Lung (tissue), 12 donors: ENCODE measurements around the gene PAK1. TPM values are rescaled to one million over a fixed set of nuclear protein-coding genes. Genes with fewer than 3 reads are reported as not detected.

Experiments used
- ATAC-seq: fragments of 200-7000 bp; cut with Tn5 transposase; one replicate; pipeline ENCODE4 v1.9.1; 2020; ENCODE audit warnings: moderate number of reproducible peaks; ENCODE audit not compliant: insufficient read depth, low FRiP score
- DNase-seq, 3 donors: peaks; one replicate each; pipeline ENCODE4 v3.0.0-alpha.2; 2013 to 2017
- H3K27ac ChIP-seq, 2 donors: one replicate each; pipeline ENCODE4 v1.5.1; 2013; ENCODE audit warnings: mild to moderate bottlenecking in 2 of 2, moderate library complexity in 2 of 2, control low read depth in 1 of 2, inconsistent platforms in 1 of 2, low read depth in 1 of 2, low read length in 1 of 2
- H3K27me3 ChIP-seq, 3 donors: one replicate each; pipeline ENCODE4 v1.5.1; 2013; ENCODE audit warnings: low read length in 2 of 3; ENCODE audit not compliant: control insufficient read depth in 3 of 3, insufficient read depth in 3 of 3
- H3K36me3 ChIP-seq, 4 donors: one replicate each; pipeline ENCODE4 v1.5.1; 2013; ENCODE audit warnings: low read length in 4 of 4, mild to moderate bottlenecking in 1 of 4, moderate library complexity in 1 of 4; ENCODE audit not compliant: control insufficient read depth in 4 of 4, insufficient read depth in 4 of 4
- H3K4me1 ChIP-seq, 5 donors: one replicate each; pipeline ENCODE4 v1.5.1; 2013; ENCODE audit warnings: low read length in 5 of 5, mild to moderate bottlenecking in 2 of 5, moderate library complexity in 1 of 5; ENCODE audit not compliant: control insufficient read depth in 5 of 5, insufficient read depth in 5 of 5
- H3K4me3 ChIP-seq: one replicate; pipeline ENCODE4 v1.5.1; 2013; ENCODE audit warnings: mild to moderate bottlenecking, control low read depth, moderate library complexity
- H3K9ac ChIP-seq, 2 donors: one replicate each; pipeline ENCODE4 v1.5.1; 2013; ENCODE audit warnings: low read length in 2 of 2, control low read depth in 1 of 2; ENCODE audit not compliant: insufficient read depth in 1 of 2
- H3K9me3 ChIP-seq, 4 donors: one replicate each; pipeline ENCODE4 v1.5.1; 2013; ENCODE audit warnings: low read length in 3 of 4, mild to moderate bottlenecking in 1 of 4, moderate library complexity in 1 of 4; ENCODE audit not compliant: control insufficient read depth in 4 of 4, insufficient read depth in 3 of 4
- WGBS, 2 donors: extraction: QIAGEN DNeasy Blood & Tissue Kit; methylation state at CpG; one replicate each; pipeline ENCODE4 v1.1.7; 2013; 5-methylcytosine and 5-hydroxymethylcytosine counted together
- polyA plus RNA-seq, 2 donors: library from polyadenylated mRNA; stranded (reverse); fragments of 200-250 nt; gene quantifications; one replicate each; pipeline ENCODE4 v1.2.1, GENCODE V29; 2013
- total RNA-seq, 2 donors: library from RNA; depleted of rRNA in 1 of 2; stranded (reverse); fragments of >200 nt in 1 of 2; gene quantifications; one replicate each; pipeline ENCODE4 v1.2.1, GENCODE V29; 2014 to 2021
- TF ChIP-seq, protein P1 (sequence below): IDR thresholded peaks from 2 replicates; pipeline ENCODE4 v1.5.1; 2012; ENCODE audit warnings: mild to moderate bottlenecking; ENCODE audit errors: control extremely low read depth, extremely low read depth
- donor health status: control.
- donor health status: control.
- donor health status: Bipolar disorder and iron deficiency.
- donor health status: healthy.
- donor health status: DM: yes; HTN: yes; CAD: no.

PAK1 gene
- total and polyA plus RNA-seq, 4 donors = 8.4 to 70.6 (median 29.8) TPM

DNA sequence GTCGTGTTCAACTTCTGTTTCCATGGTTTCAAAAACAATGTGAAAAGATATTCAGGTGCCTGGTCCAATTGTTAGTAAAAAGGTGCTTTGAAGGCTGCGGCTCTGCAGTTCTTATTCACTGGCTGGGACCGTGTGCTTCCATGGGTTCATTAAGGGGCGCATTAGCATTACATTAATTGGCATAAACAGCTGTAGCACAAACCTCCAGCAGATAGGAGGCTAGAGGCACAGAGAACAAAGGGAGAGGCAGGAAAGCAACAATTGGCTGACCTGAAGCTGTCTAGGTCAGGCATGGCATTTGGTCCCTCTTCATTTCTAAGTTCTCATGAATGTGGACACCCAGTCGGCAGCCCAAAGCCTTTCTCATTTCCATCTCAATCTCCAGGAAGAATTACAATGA, 16.6 kb downstream of the PAK1 start:
- Histone ChIP-seq H3K9me3 (no peaks in the 10 kb centered on the region), H3K27ac (no peak overlapping the region), H3K4me1 (peaks cover 0 to 4% (median 0%) of the 10 kb centered on the region in 5 donors), H3K9ac (no peak overlapping the region), H3K4me3 (no peak overlapping the region), H3K36me3 (no peaks in the 10 kb centered on the region), H3K27me3 (no peaks in the 10 kb centered on the region)
- WGBS, 2 donors = 68 to 70% methylated on average over 5 of the region's 5 CpGs
- TF ChIP-seq, protein P1, sequence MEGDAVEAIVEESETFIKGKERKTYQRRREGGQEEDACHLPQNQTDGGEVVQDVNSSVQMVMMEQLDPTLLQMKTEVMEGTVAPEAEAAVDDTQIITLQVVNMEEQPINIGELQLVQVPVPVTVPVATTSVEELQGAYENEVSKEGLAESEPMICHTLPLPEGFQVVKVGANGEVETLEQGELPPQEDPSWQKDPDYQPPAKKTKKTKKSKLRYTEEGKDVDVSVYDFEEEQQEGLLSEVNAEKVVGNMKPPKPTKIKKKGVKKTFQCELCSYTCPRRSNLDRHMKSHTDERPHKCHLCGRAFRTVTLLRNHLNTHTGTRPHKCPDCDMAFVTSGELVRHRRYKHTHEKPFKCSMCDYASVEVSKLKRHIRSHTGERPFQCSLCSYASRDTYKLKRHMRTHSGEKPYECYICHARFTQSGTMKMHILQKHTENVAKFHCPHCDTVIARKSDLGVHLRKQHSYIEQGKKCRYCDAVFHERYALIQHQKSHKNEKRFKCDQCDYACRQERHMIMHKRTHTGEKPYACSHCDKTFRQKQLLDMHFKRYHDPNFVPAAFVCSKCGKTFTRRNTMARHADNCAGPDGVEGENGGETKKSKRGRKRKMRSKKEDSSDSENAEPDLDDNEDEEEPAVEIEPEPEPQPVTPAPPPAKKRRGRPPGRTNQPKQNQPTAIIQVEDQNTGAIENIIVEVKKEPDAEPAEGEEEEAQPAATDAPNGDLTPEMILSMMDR = no peak
- ATAC-seq (no peak), DNase-seq (no peak)

DNA sequence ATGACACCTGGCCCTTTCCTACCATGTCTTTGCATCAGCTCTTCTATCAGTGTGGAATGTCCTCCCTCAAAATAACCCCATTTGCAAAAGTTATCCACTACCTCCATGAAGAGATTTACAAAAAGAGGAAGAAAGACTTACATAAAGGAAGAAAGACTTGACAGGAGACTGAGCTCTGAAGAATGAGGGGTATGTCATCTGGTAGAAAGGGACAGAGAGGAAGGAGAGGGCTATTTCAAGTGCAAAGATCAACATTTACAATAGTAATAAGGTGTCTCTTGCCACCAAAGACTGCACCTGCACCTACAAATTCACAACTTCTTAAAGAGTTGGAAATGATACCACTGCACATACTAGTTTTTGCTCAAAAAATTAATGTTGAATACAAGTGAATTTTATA, 18.2 kb downstream of the PAK1 start:
- TF ChIP-seq, protein P1 = no peak
- no peak for DNase-seq
- Histone ChIP-seq H3K27me3 (no peaks in the 10 kb centered on the region), H3K9ac (no peak overlapping the region), H3K4me3 (no peak overlapping the region), H3K9me3 (no peaks in the 10 kb centered on the region), H3K4me1 (peaks cover 0 to 4% (median 0%) of the 10 kb centered on the region in 5 donors), H3K27ac (no peak overlapping the region), H3K36me3 (no peaks in the 10 kb centered on the region)
- no peak for ATAC-seq

DNA sequence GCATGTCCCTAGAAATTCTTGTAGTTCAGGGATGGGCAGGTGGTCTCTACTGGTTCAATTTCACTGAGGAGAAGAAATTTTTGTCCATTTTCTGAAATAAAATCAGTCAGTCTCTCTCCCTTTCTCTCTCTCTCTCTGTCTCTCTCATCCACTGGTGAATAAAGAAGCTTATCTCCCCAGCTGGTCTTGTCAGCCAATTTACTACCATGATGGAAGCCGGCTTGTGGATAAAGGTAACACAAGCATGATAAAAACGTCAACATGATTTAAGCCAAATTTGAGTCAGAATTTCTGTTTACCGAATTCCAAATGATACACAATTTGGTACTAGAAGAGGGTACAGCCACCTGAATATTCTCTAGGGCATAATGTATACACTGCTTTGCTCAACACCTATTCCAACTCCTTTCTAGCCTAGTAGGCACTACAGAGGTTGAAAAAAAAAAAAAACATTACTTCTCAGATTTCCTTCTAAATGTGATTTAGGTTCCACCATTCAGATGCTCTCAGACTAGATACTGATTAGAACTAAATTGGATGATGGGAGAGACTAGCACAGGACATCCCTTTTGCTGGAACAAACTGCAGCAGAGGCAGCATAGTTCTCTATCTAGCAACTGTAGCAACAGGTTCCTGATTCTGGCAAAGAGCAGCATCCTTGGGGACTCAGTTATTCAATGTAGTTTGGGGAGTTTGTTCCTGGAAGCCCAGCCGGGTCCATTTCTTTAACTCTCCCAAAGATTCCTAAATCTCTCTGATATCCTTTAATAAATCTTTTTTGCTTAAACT, 18.8 kb downstream of the PAK1 start:
- Histone ChIP-seq H3K9ac (no peak overlapping the region), H3K36me3 (no peaks in the 10 kb centered on the region), H3K27ac (no peak overlapping the region), H3K27me3 (no peaks in the 10 kb centered on the region), H3K4me1 (peaks cover 0 to 4% (median 0%) of the 10 kb centered on the region in 5 donors), H3K4me3 (no peak overlapping the region), H3K9me3 (no peaks in the 10 kb centered on the region)
- TF ChIP-seq, protein P1 = no peak
- 35 to 48% methylated on average over 4 of the region's 4 CpGs for WGBS, 2 donors
- ATAC-seq (no peak), DNase-seq (no peak)
